H9 (cell line): ENCODE results near the gene STK32B. TPM values are rescaled to one million over a fixed set of nuclear protein-coding genes. Genes with fewer than 3 reads are reported as not detected.

Experiments used
- DNase-seq: peaks from one replicate; pipeline ENCODE4 v3.0.0-alpha.2; 2017
- H2AFZ ChIP-seq: one replicate; pipeline ENCODE4 v1.6.1; 2013; ENCODE audit warnings: mild to moderate bottlenecking, low read length, control low read depth, moderate library complexity
- H2AK5ac ChIP-seq: 2 replicates; pipeline ENCODE4 v1.6.1; 2013; ENCODE audit warnings: low read length, control low read depth, mixed read lengths; ENCODE audit not compliant: insufficient read length
- H2BK120ac ChIP-seq: one replicate; pipeline ENCODE4 v1.6.1; 2013; ENCODE audit warnings: low read depth, mild to moderate bottlenecking, low read length, control low read depth, inconsistent platforms; ENCODE audit not compliant: poor library complexity, severe bottlenecking
- H2BK12ac ChIP-seq: 2 replicates; pipeline ENCODE4 v1.6.1; 2013; ENCODE audit warnings: low read length, control low read depth, mixed read lengths, low read depth; ENCODE audit not compliant: insufficient read length
- H2BK15ac ChIP-seq: 2 replicates; pipeline ENCODE4 v1.6.1; 2013; ENCODE audit warnings: low read depth, low read length, control low read depth
- H2BK20ac ChIP-seq: one replicate; pipeline ENCODE4 v1.6.1; 2013; ENCODE audit warnings: low read depth, mild to moderate bottlenecking, low read length, control low read depth, inconsistent platforms; ENCODE audit not compliant: poor library complexity, severe bottlenecking
- H2BK5ac ChIP-seq: 2 replicates; pipeline ENCODE4 v1.6.1; 2013; ENCODE audit warnings: low read length, control low read depth, mixed read lengths; ENCODE audit not compliant: insufficient read length
- H3K14ac ChIP-seq: 2 replicates; pipeline ENCODE4 v1.6.1; 2013; ENCODE audit warnings: low read length, control low read depth; ENCODE audit not compliant: insufficient read depth
- H3K18ac ChIP-seq: 2 replicates; pipeline ENCODE4 v1.6.1; 2013; ENCODE audit warnings: low read depth, mild to moderate bottlenecking, mixed read lengths, low read length, control low read depth; ENCODE audit not compliant: insufficient read length
- H3K23ac ChIP-seq: 2 replicates; pipeline ENCODE4 v1.6.1; 2013; ENCODE audit warnings: low read length, control low read depth, mixed read lengths, low read depth; ENCODE audit not compliant: insufficient read length
- H3K23me2 ChIP-seq: 2 replicates; pipeline ENCODE4 v1.6.1; 2013; ENCODE audit warnings: low read depth, mild to moderate bottlenecking, mixed read lengths, low read length, control low read depth; ENCODE audit not compliant: insufficient read length, poor library complexity, severe bottlenecking
- H3K27ac ChIP-seq: 2 replicates; pipeline ENCODE4 v1.5.1; 2013; ENCODE audit warnings: low read length, control low read depth, mixed read lengths, low read depth; ENCODE audit not compliant: insufficient read length
- H3K27me3 ChIP-seq: 2 replicates; pipeline ENCODE4 v1.6.1; 2013; ENCODE audit warnings: low read length, control low read depth, inconsistent platforms; ENCODE audit not compliant: insufficient read depth
- H3K4ac ChIP-seq: 2 replicates; pipeline ENCODE4 v1.6.1; 2013; ENCODE audit warnings: low read depth, mild to moderate bottlenecking, control low read depth, inconsistent platforms, low read length, moderate library complexity
- H3K4me1 ChIP-seq: 2 replicates; pipeline ENCODE4 v1.6.1; 2013; ENCODE audit warnings: low read length, control low read depth, inconsistent platforms; ENCODE audit not compliant: insufficient read depth
- H3K4me2 ChIP-seq: 2 replicates; pipeline ENCODE4 v1.6.1; 2013; ENCODE audit warnings: low read length, control low read depth, mixed read lengths; ENCODE audit not compliant: insufficient read length, insufficient read depth
- H3K56ac ChIP-seq: 2 replicates; pipeline ENCODE4 v1.6.1; 2013; ENCODE audit warnings: low read depth, mild to moderate bottlenecking, mixed read lengths, low read length, control low read depth; ENCODE audit not compliant: insufficient read length
- H3K79me1 ChIP-seq: 2 replicates; pipeline ENCODE4 v1.6.1; 2013; ENCODE audit warnings: low read depth, mild to moderate bottlenecking, moderate library complexity, low read length, control low read depth, inconsistent platforms; ENCODE audit not compliant: insufficient read depth, poor library complexity, severe bottlenecking
- H3K79me2 ChIP-seq: 2 replicates; pipeline ENCODE4 v1.6.1; 2013; ENCODE audit warnings: low read length, control low read depth, inconsistent platforms; ENCODE audit not compliant: insufficient read depth
- H3K9ac ChIP-seq: 2 replicates; pipeline ENCODE4 v1.6.1; 2013; ENCODE audit warnings: low read length, control low read depth, mixed read lengths; ENCODE audit not compliant: insufficient read length; ENCODE audit errors: extremely low read depth
- H3K9me3 ChIP-seq: one replicate; pipeline ENCODE4 v1.6.1; 2013; ENCODE audit warnings: low read depth, low read length, inconsistent platforms; ENCODE audit not compliant: control insufficient read depth
- H3T11ph ChIP-seq: one replicate; pipeline ENCODE4 v1.6.1; 2013; ENCODE audit warnings: mild to moderate bottlenecking, low read length, control low read depth, inconsistent platforms
- H4K20me1 ChIP-seq: one replicate; pipeline ENCODE4 v1.6.1; 2013; ENCODE audit not compliant: control insufficient read depth, insufficient read length, insufficient read depth
- H4K5ac ChIP-seq: 2 replicates; pipeline ENCODE4 v1.6.1; 2013; ENCODE audit warnings: low read depth, mild to moderate bottlenecking, mixed read lengths, low read length, control low read depth; ENCODE audit not compliant: insufficient read length
- H4K8ac ChIP-seq: replicated peaks from 2 replicates; pipeline ENCODE4 v1.6.1; 2013; ENCODE audit warnings: low read length, control low read depth, mixed read lengths, low read depth; ENCODE audit not compliant: insufficient read length
- H4K91ac ChIP-seq: 2 replicates; pipeline ENCODE4 v1.6.1; 2013; ENCODE audit warnings: low read depth, mild to moderate bottlenecking, moderate library complexity, mixed read lengths, low read length, control low read depth; ENCODE audit not compliant: insufficient read length
- H3K27ac Mint-ChIP-seq, 3 experiments: 2 replicates in 2 of 3; 3 replicates in 1 of 3; pipeline ENCODE4 v1.8.0; 2020 to 2021; ENCODE audit warnings: mixed read lengths in 3 of 3, mild to moderate bottlenecking in 1 of 3, moderate library complexity in 1 of 3
- H3K27me3 Mint-ChIP-seq: 2 replicates; pipeline ENCODE4 v1.8.0; 2021; ENCODE audit warnings: low read depth, mild to moderate bottlenecking, moderate library complexity, mixed read lengths
- H3K36me3 Mint-ChIP-seq, 3 experiments: 2 replicates in 2 of 3; 3 replicates in 1 of 3; pipeline ENCODE4 v1.8.0; 2020 to 2021; ENCODE audit warnings: low read depth in 3 of 3, mixed read lengths in 3 of 3; ENCODE audit not compliant: insufficient read depth in 1 of 3
- H3K4me1 Mint-ChIP-seq, 2 experiments: 2 replicates each; pipeline ENCODE4 v1.8.0; 2020; ENCODE audit warnings: mixed read lengths in 2 of 2
- H3K4me3 Mint-ChIP-seq, 2 experiments: 2 replicates in 1 of 2; 3 replicates in 1 of 2; pipeline ENCODE4 v1.8.0; 2020 to 2021; ENCODE audit warnings: mild to moderate bottlenecking in 2 of 2, mixed read lengths in 2 of 2, moderate library complexity in 1 of 2
- H3K9me3 Mint-ChIP-seq, 2 experiments: 2 replicates in 1 of 2; 3 replicates in 1 of 2; pipeline ENCODE4 v1.8.0; 2020; ENCODE audit warnings: mild to moderate bottlenecking in 2 of 2, mixed read lengths in 2 of 2, moderate library complexity in 1 of 2
- WGBS: extraction: QIAGEN DNeasy Blood & Tissue Kit; methylation state at CpG from one replicate; pipeline ENCODE4 v1.1.7; 2013; ENCODE audit warnings: missing lambda C conversion rate, low lambda C conversion rate, mixed read lengths; ENCODE audit not compliant: insufficient read length; ENCODE audit errors: extremely low coverage; 5-methylcytosine and 5-hydroxymethylcytosine counted together
- total RNA-seq: library from RNA; stranded (reverse); gene quantifications from 2 replicates; pipeline ENCODE4 v1.2.1, GENCODE V29; 2021
- TF ChIP-seq, protein P1 (sequence below): fragments of 200-600 bp; sonication (generic); conservative IDR thresholded peaks from 3 replicates; pipeline ENCODE4 v1.8.0; 2021; ENCODE audit warnings: antibody characterized with exemption, mild to moderate bottlenecking

The STK32B gene
- total RNA-seq, 1 experiment from 2014 or later: 1.0 TPM

DNA sequence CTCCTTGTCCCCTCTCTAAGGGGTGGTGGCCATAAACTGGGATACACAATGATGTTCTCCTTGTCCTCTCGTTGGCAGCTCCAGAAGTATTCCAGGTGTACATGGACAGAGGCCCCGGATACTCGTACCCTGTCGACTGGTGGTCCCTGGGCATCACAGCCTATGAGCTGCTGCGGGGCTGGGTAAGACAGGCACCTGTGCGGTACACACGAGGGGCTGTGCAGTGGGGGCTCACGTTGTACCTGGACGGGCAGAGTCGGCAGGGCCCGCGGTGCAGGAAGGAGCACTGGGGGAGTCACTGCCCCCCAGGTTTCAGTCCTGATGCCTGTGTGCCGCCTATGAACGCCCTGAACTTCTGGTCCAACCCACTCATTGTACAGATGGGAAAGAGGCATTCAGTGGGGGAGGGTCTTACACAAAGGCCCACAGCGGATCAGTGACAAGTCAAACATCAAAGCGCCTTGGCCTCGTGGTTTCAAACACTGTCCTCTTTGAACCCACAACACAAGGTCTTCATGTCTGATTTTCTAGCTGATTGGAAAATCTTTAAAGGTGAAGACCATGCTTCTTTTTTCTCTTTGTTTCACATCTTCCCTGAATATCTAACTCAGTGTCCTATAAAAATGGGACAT is 395.4 kb downstream of the STK32B start:
- Histone ChIP-seq H3K18ac (no peak overlapping the region), H2BK12ac (no peak overlapping the region), H3K4me1 (no peaks in the 10 kb centered on the region), H3K9ac (no peak overlapping the region), H4K5ac (no peak overlapping the region), H3K23me2 (no peaks in the 10 kb centered on the region), H2AFZ (no peak overlapping the region), H4K91ac (no peak overlapping the region), H3K9me3 (no peaks in the 10 kb centered on the region), H3K23ac (no peak overlapping the region), H3K56ac (no peak overlapping the region), H2BK20ac (no peak overlapping the region), H3T11ph (no peak overlapping the region), H3K79me1 (no peaks in the 10 kb centered on the region), H2BK15ac (no peak overlapping the region), H3K4ac (no peak overlapping the region), H3K79me2 (no peaks in the 10 kb centered on the region), H2AK5ac (no peak overlapping the region), H4K8ac (no peak overlapping the region), H3K27me3 (no peaks in the 10 kb centered on the region), H3K27ac (no peak overlapping the region), H2BK5ac (no peak overlapping the region), H4K20me1 (no peaks in the 10 kb centered on the region), H2BK120ac (no peak overlapping the region), H3K4me2 (no peak overlapping the region), H3K14ac (no peak overlapping the region)
- Mint-ChIP-seq H3K4me3 (no peak overlapping the region), H3K36me3 (peaks cover 0 to 4% (median 0%) of the 10 kb centered on the region in 3 experiments; a peak in 1 of 7 replicates), H3K27me3 (peaks cover 4% of the 10 kb centered on the region), H3K27ac (no peak overlapping the region), H3K9me3 (peaks cover 0 to 9% of the 10 kb centered on the region in 2 experiments; a peak in 2 of 5 replicates), H3K4me1 (peaks cover 0 to 7% of the 10 kb centered on the region in 2 experiments)
- TF ChIP-seq, protein P1, sequence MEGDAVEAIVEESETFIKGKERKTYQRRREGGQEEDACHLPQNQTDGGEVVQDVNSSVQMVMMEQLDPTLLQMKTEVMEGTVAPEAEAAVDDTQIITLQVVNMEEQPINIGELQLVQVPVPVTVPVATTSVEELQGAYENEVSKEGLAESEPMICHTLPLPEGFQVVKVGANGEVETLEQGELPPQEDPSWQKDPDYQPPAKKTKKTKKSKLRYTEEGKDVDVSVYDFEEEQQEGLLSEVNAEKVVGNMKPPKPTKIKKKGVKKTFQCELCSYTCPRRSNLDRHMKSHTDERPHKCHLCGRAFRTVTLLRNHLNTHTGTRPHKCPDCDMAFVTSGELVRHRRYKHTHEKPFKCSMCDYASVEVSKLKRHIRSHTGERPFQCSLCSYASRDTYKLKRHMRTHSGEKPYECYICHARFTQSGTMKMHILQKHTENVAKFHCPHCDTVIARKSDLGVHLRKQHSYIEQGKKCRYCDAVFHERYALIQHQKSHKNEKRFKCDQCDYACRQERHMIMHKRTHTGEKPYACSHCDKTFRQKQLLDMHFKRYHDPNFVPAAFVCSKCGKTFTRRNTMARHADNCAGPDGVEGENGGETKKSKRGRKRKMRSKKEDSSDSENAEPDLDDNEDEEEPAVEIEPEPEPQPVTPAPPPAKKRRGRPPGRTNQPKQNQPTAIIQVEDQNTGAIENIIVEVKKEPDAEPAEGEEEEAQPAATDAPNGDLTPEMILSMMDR: no peak
- DNase-seq: no peak
- no CpG with 5 or more reads among the region's 17 CpGs for WGBS
